Stomach (tissue), 9 donors: ENCODE results near the gene STX18. TPM values are rescaled to one million over a fixed set of nuclear protein-coding genes. Genes with fewer than 3 reads are reported as not detected.

ENCODE experiments used
- DNase-seq, 2 donors: peaks; one replicate each; pipeline versions ENCODE4 v3.0.0 to v3.0.0-alpha.2; 2013 to 2019
- H3K27ac ChIP-seq, 5 donors: fragments of 200-600 bp in 4 of 5; sonication (generic) in 4 of 5; one replicate each; pipeline ENCODE4 v1.5.1; 2013 to 2019; ENCODE audit warnings: mild to moderate bottlenecking in 1 of 5, moderate library complexity in 1 of 5
- H3K27me3 ChIP-seq, 3 donors: fragments of 200-600 bp; sonication (generic); one replicate each; pipeline ENCODE4 v1.5.1; 2017 to 2019; ENCODE audit warnings: mixed run types in 1 of 3
- H3K36me3 ChIP-seq, 4 donors: fragments of 200-600 bp; sonication (generic); 1 replicate in 3 of 4; 2 replicates in 1 of 4; pipeline ENCODE4 v1.5.1; 2016 to 2019
- H3K4me1 ChIP-seq, 4 donors: fragments of 200-600 bp; sonication (generic); one replicate each; pipeline ENCODE4 v1.5.1; 2016 to 2019
- H3K4me3 ChIP-seq, 4 donors: fragments of 200-600 bp; sonication (generic) in 3 of 4; one replicate each; pipeline ENCODE4 v1.5.1; 2016 to 2019; ENCODE audit warnings: mild to moderate bottlenecking in 1 of 4
- H3K9me3 ChIP-seq, 4 donors: fragments of 200-600 bp; sonication (generic); one replicate each; pipeline ENCODE4 v1.5.1; 2016 to 2019
- CTCF ChIP-seq, 7 experiments: fragments of 450-650 bp in 4 of 7; fragments of 200-600 bp in 3 of 7; sonication (generic) in 3 of 7; IDR thresholded peaks; one replicate each; pipeline ENCODE4 v1.5.1; 2016 to 2019; ENCODE audit warnings: antibody characterized with exemption in 7 of 7, control low read depth in 2 of 7, mild to moderate bottlenecking in 1 of 7
- EP300 ChIP-seq: sonication (generic); formaldehyde crosslinking; IDR thresholded peaks from one replicate; pipeline ENCODE4 v1.6.1; 2017; ENCODE audit warnings: antibody characterized with exemption
- POLR2A ChIP-seq, 4 donors: fragments of 450-650 bp; IDR thresholded peaks; one replicate each; pipeline ENCODE4 v1.6.1; 2016; ENCODE audit warnings: antibody characterized with exemption in 4 of 4, control low read depth in 2 of 4, mild to moderate bottlenecking in 1 of 4, moderate library complexity in 1 of 4
- POLR2AphosphoS5 ChIP-seq, 3 donors: sonication (generic); formaldehyde crosslinking; IDR thresholded peaks; one replicate each; pipeline ENCODE4 v1.6.1; 2016; ENCODE audit warnings: antibody characterized with exemption in 3 of 3
- WGBS, 5 donors: extraction: QIAGEN DNeasy Blood & Tissue Kit in 3 of 5; methylation state at CpG; one replicate each; pipeline versions ENCODE4 v1.1.5 to v1.1.7; 2013 to 2018; 5-methylcytosine and 5-hydroxymethylcytosine counted together
- intact Hi-C: fragments of 100-400 bp; cut with DNase I; formaldehyde crosslinking; loops from one replicate; pipeline ENCODE4 v1.15.1; 2023; ENCODE audit warnings: low total_unique reads
- polyA plus RNA-seq, 3 donors: library from polyadenylated mRNA; stranded (reverse); fragments of 200-250 nt; gene quantifications; one replicate each; pipeline ENCODE4 v1.2.3, GENCODE V29; 2013
- total RNA-seq, 5 donors: library from RNA; depleted of rRNA; stranded (reverse); fragments of >200 nt; gene quantifications; one replicate each; pipeline versions ENCODE4 v1.1.0 to v1.2.3, GENCODE V29; 2014 to 2016
- donor health status: healthy with polysubstance abuse.
- donor health status: Bipolar disorder and iron deficiency.
- donor health status: healthy.

Gene STX18
- total and polyA plus RNA-seq, 8 donors = 17.1 to 91.6 (median 26.3) TPM

GRCh38 chr4:4585012-4585670 is 43.3 kb upstream of the STX18 start:
- Histone ChIP-seq H3K27me3 (no peaks in the 10 kb centered on the region), H3K4me3 (no peak overlapping the region), H3K9me3 (peaks cover 0 to 8% (median 0%) of the 10 kb centered on the region in 4 donors), H3K27ac (no peak overlapping the region), H3K36me3 (no peaks in the 10 kb centered on the region), H3K4me1 (no peaks in the 10 kb centered on the region)
- intact Hi-C loops = no loop called here
- DNase-seq = no peak
- 80 to 92% (median 88%) methylated on average over 3 of the region's 3 CpGs for WGBS, 5 donors
- TF ChIP-seq POLR2A (IDR thresholded peaks at IDR 0.05) = no peak

DNA sequence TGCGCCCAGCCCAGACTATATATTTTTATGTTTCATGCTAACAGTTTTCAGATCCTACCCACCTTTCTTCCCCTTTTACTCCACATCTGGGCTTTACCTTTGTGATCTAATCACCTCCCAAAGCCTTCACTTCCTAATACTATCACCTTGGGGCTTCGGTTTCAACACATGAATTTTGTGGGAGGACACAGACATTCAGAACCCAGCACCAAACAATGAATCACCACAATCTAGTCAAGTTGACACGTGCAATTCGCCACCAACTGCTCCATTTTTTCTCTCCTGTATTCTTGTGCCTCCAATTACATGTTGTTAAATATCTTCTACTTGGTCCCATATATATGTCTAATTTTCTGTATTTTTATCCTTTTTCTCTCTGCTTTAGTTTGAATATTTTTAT is 41.8 kb upstream of the STX18 start:
- intact Hi-C loops = no loop called here
- TF ChIP-seq POLR2A (IDR thresholded peaks at IDR 0.05) (no peak), EP300 (no peak), POLR2AphosphoS5 (IDR thresholded peaks at IDR 0.05) (no peak), CTCF (IDR thresholded peaks at IDR 0.05) (no peak)
- Histone ChIP-seq H3K36me3 (no peaks in the 10 kb centered on the region), H3K27ac (no peak overlapping the region), H3K4me1 (no peaks in the 10 kb centered on the region), H3K9me3 (peaks cover 0 to 8% (median 0%) of the 10 kb centered on the region in 4 donors), H3K4me3 (no peak overlapping the region), H3K27me3 (no peaks in the 10 kb centered on the region)
- no peak for DNase-seq
- 88 to 96% (median 95%) methylated on average over 4 of the region's 4 CpGs for WGBS, 5 donors

DNA sequence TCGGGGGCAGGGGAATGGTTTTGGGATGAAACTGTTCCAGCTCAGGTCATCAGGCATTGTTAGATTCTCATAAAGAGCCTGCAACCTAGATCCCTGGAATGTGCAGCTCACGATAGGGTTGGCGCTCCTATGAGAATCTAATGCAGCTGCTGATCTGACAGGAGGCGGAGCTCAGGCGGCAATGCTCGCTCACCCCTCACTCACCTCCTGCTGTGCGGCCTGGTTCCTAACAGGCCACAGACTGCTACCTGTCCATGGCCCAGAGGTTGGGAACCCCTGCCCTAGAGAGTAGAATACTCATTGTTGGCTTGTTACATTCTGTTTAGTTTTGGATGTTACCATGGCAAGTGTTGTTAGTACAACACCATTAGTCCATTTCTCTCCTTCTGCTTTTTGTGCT is 40.8 kb upstream of the STX18 start:
- no peak for TF ChIP-seq POLR2A (IDR thresholded peaks at IDR 0.05)
- no peak for TF ChIP-seq POLR2AphosphoS5 (IDR thresholded peaks at IDR 0.05)
- TF ChIP-seq EP300 = no peak
- TF ChIP-seq CTCF (IDR thresholded peaks at IDR 0.05) = no peak
- Histone ChIP-seq H3K36me3 (no peaks in the 10 kb centered on the region), H3K27ac (no peak overlapping the region), H3K9me3 (peaks cover 0 to 8% (median 0%) of the 10 kb centered on the region in 4 donors), H3K4me1 (no peaks in the 10 kb centered on the region), H3K27me3 (no peaks in the 10 kb centered on the region), H3K4me3 (no peak overlapping the region)
- WGBS, 5 donors = 88 to 93% (median 91%) methylated on average over 6 to 7 of the region's 7 CpGs
- DNase-seq = no peak
- intact Hi-C loops = no loop called here

DNA sequence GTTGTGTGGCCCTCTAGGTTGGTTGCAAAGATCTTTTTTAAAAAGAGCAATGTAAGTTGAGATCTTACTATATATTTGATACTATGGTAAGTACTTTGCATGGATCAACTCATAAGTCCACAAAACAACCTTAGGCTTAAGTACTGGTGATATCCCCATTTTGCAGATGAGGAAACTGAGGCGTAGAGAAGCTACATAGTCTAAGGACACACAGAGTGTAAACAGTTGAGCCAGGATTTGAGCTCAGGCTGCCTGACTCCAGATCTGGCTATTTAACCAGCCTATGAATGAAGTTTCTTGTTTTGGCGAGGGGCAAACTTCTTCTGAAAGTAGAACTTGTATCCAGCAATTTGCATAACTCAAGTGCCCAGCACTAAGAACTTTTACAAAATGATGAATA is 38.6 kb upstream of the STX18 start:
- no peak for TF ChIP-seq EP300
- TF ChIP-seq CTCF (IDR thresholded peaks at IDR 0.05) = no peak
- TF ChIP-seq POLR2A (IDR thresholded peaks at IDR 0.05) = no peak
- no peak for TF ChIP-seq POLR2AphosphoS5 (IDR thresholded peaks at IDR 0.05)
- 88 to 98% (median 95%) methylated on average over 2 of the region's 2 CpGs for WGBS, 5 donors
- Histone ChIP-seq H3K27me3 (no peaks in the 10 kb centered on the region), H3K27ac (no peak overlapping the region), H3K4me1 (peaks cover 0 to 3% (median under 1%) of the 10 kb centered on the region in 4 donors), H3K4me3 (no peak overlapping the region), H3K36me3 (no peaks in the 10 kb centered on the region), H3K9me3 (no peaks in the 10 kb centered on the region)
- no peak for DNase-seq
- intact Hi-C loops = no loop called here

- 60 to 78% (median 66%) methylated on average over 5 of the region's 5 CpGs for WGBS, 5 donors
- intact Hi-C loops = no loop called here
- no peaks in the 10 kb centered on the region for H3K36me3 ChIP-seq
- no peak for DNase-seq
- no peaks in the 10 kb centered on the region for H3K27me3 ChIP-seq
- peaks cover 0 to 14% (median 5%) of the 10 kb centered on the region in 4 donors for H3K4me1 ChIP-seq
- no peak overlapping the region for H3K27ac ChIP-seq
- no peaks in the 10 kb centered on the region for H3K9me3 ChIP-seq
- H3K4me3 ChIP-seq = no peak overlapping the region
- TF ChIP-seq CTCF (IDR thresholded peaks at IDR 0.05) = no peak
- TF ChIP-seq POLR2AphosphoS5 (IDR thresholded peaks at IDR 0.05) = no peak
- no peak for TF ChIP-seq POLR2A (IDR thresholded peaks at IDR 0.05)
- no peak for TF ChIP-seq EP300
Measured at GRCh38 chr4:4578981-4579380, 37.1 kb upstream of the STX18 start.
